ENCODE data around the gene ADGRE1.

The ADGRE1 gene

GRCh38 chr19:6886277-6886897 lies 992 bp upstream of the ADGRE1 start:
- DNase-seq: no peak
- Histone ChIP-seq H3K79me1 (ENCODE audit: low read length) (no peaks in the 10 kb centered on the region), H3K27ac (ENCODE audit: low read depth, low read length) (no peak overlapping the region), H3K4me3 (ENCODE audit: low read length) (no peak overlapping the region), H3K27me3 (ENCODE audit: insufficient read depth, low read length, poor library complexity) (no peaks in the 10 kb centered on the region), H3K23ac (ENCODE audit: low read length) (no peak overlapping the region), H2AK5ac (ENCODE audit: low read length) (no peak overlapping the region), H3K4me2 (ENCODE audit: low read length) (no peak overlapping the region), H3K18ac (ENCODE audit: low read length) (no peak overlapping the region), H4K5ac (ENCODE audit: low read length) (no peak overlapping the region), H2BK15ac (replicated peaks; ENCODE audit: low read depth) (no peak overlapping the region), H3K79me2 (ENCODE audit: control insufficient read depth, insufficient read depth, low read length) (no peaks in the 10 kb centered on the region), H3K56ac (ENCODE audit: low read length) (no peak overlapping the region), H2BK5ac (ENCODE audit: low read length) (no peak overlapping the region), H3K9ac (ENCODE audit: low read length) (no peak overlapping the region), H2BK120ac (ENCODE audit: low read depth, low read length) (no peak overlapping the region), H3K4me1 (ENCODE audit: control insufficient read depth, low read depth, low read length) (no peaks in the 10 kb centered on the region), H3K36me3 (ENCODE audit: control insufficient read depth, insufficient read depth, low read length) (no peaks in the 10 kb centered on the region), H4K8ac (ENCODE audit: low read depth, low read length) (no peak overlapping the region), H3K4ac (ENCODE audit: low read depth, low read length) (no peak overlapping the region)
- no CpG with 5 or more reads among the region's 7 CpGs for WGBS (ENCODE audit: extremely low coverage, insufficient coverage, low lambda C conversion rate)

- Histone ChIP-seq H3K27me3 (ENCODE audit: insufficient read depth, low read length, poor library complexity) (no peaks in the 10 kb centered on the region), H3K79me1 (ENCODE audit: low read length) (no peaks in the 10 kb centered on the region), H3K9ac (ENCODE audit: low read length) (no peak overlapping the region), H4K5ac (ENCODE audit: low read length) (no peak overlapping the region), H3K56ac (ENCODE audit: low read length) (no peak overlapping the region), H2BK15ac (replicated peaks; ENCODE audit: low read depth) (no peak overlapping the region), H3K23ac (ENCODE audit: low read length) (no peak overlapping the region), H2BK5ac (ENCODE audit: low read length) (no peak overlapping the region), H3K4me3 (ENCODE audit: low read length) (no peak overlapping the region), H4K8ac (ENCODE audit: low read depth, low read length) (no peak overlapping the region), H3K79me2 (ENCODE audit: control insufficient read depth, insufficient read depth, low read length) (no peaks in the 10 kb centered on the region), H2AK5ac (ENCODE audit: low read length) (no peak overlapping the region), H2BK120ac (ENCODE audit: low read depth, low read length) (no peak overlapping the region), H3K4ac (ENCODE audit: low read depth, low read length) (no peak overlapping the region), H3K27ac (ENCODE audit: low read depth, low read length) (no peak overlapping the region), H3K18ac (ENCODE audit: low read length) (no peak overlapping the region), H3K4me1 (ENCODE audit: control insufficient read depth, low read depth, low read length) (no peaks in the 10 kb centered on the region), H3K36me3 (ENCODE audit: control insufficient read depth, insufficient read depth, low read length) (no peaks in the 10 kb centered on the region), H3K4me2 (ENCODE audit: low read length) (no peak overlapping the region)
- DNase-seq: no peak
- WGBS (ENCODE audit: extremely low coverage, insufficient coverage, low lambda C conversion rate): 100% methylated on average over 1 of the region's 2 CpGs
These were observed 1.6 kb downstream of the ADGRE1 start for GRCh38 chr19:6888967-6889366.

- H3K4me3 ChIP-seq (ENCODE audit: low read length): no peak overlapping the region
- no peak overlapping the region for H3K4me2 ChIP-seq (ENCODE audit: low read length)
- no peak overlapping the region for H4K8ac ChIP-seq (ENCODE audit: low read depth, low read length)
- H4K5ac ChIP-seq (ENCODE audit: low read length): no peak overlapping the region
- H3K18ac ChIP-seq (ENCODE audit: low read length): no peak overlapping the region
- H3K9ac ChIP-seq (ENCODE audit: low read length): no peak overlapping the region
- no peak overlapping the region for H2BK15ac ChIP-seq (replicated peaks; ENCODE audit: low read depth)
- no peaks in the 10 kb centered on the region for H3K4me1 ChIP-seq (ENCODE audit: control insufficient read depth, low read depth, low read length)
- H2BK5ac ChIP-seq (ENCODE audit: low read length): no peak overlapping the region
- DNase-seq: no peak
- no peaks in the 10 kb centered on the region for H3K27me3 ChIP-seq (ENCODE audit: insufficient read depth, low read length, poor library complexity)
- H3K79me2 ChIP-seq (ENCODE audit: control insufficient read depth, insufficient read depth, low read length): no peaks in the 10 kb centered on the region
- H3K79me1 ChIP-seq (ENCODE audit: low read length): no peaks in the 10 kb centered on the region
- no peak overlapping the region for H3K27ac ChIP-seq (ENCODE audit: low read depth, low read length)
- no CpG with 5 or more reads among the region's 3 CpGs for WGBS (ENCODE audit: extremely low coverage, insufficient coverage, low lambda C conversion rate)
- no peak overlapping the region for H3K23ac ChIP-seq (ENCODE audit: low read length)
- H3K36me3 ChIP-seq (ENCODE audit: control insufficient read depth, insufficient read depth, low read length): no peaks in the 10 kb centered on the region
- no peak overlapping the region for H2AK5ac ChIP-seq (ENCODE audit: low read length)
- H3K4ac ChIP-seq (ENCODE audit: low read depth, low read length): no peak overlapping the region
- no peak overlapping the region for H2BK120ac ChIP-seq (ENCODE audit: low read depth, low read length)
- H3K56ac ChIP-seq (ENCODE audit: low read length): no peak overlapping the region
These were observed 3.1 kb downstream of the ADGRE1 start for GRCh38 chr19:6890401-6890913.

- Histone ChIP-seq H3K4me1 (ENCODE audit: control insufficient read depth, low read depth, low read length) (no peaks in the 10 kb centered on the region), H3K4ac (ENCODE audit: low read depth, low read length) (no peak overlapping the region), H3K36me3 (ENCODE audit: control insufficient read depth, insufficient read depth, low read length) (no peaks in the 10 kb centered on the region), H3K27me3 (ENCODE audit: insufficient read depth, low read length, poor library complexity) (no peaks in the 10 kb centered on the region), H3K27ac (ENCODE audit: low read depth, low read length) (no peak overlapping the region), H3K79me1 (ENCODE audit: low read length) (no peaks in the 10 kb centered on the region), H4K8ac (ENCODE audit: low read depth, low read length) (no peak overlapping the region), H3K4me3 (ENCODE audit: low read length) (no peak overlapping the region), H3K56ac (ENCODE audit: low read length) (no peak overlapping the region), H3K18ac (ENCODE audit: low read length) (no peak overlapping the region), H2AK5ac (ENCODE audit: low read length) (no peak overlapping the region), H3K79me2 (ENCODE audit: control insufficient read depth, insufficient read depth, low read length) (no peaks in the 10 kb centered on the region), H2BK15ac (replicated peaks; ENCODE audit: low read depth) (no peak overlapping the region), H3K4me2 (ENCODE audit: low read length) (no peak overlapping the region), H3K9ac (ENCODE audit: low read length) (no peak overlapping the region), H4K5ac (ENCODE audit: low read length) (no peak overlapping the region), H2BK120ac (ENCODE audit: low read depth, low read length) (no peak overlapping the region), H2BK5ac (ENCODE audit: low read length) (no peak overlapping the region), H3K23ac (ENCODE audit: low read length) (no peak overlapping the region)
- no CpG with 5 or more reads among the region's 8 CpGs for WGBS (ENCODE audit: extremely low coverage, insufficient coverage, low lambda C conversion rate)
- no peak for DNase-seq
These were observed 3.6 kb downstream of the ADGRE1 start for GRCh38 chr19:6890938-6891337.

GRCh38 chr19:6891761-6892385 lies 4.5 kb downstream of the ADGRE1 start:
- no peak overlapping the region for H2BK5ac ChIP-seq (ENCODE audit: low read length)
- H3K79me2 ChIP-seq (ENCODE audit: control insufficient read depth, insufficient read depth, low read length): no peaks in the 10 kb centered on the region
- WGBS (ENCODE audit: extremely low coverage, insufficient coverage, low lambda C conversion rate): no CpG with 5 or more reads among the region's 8 CpGs
- no peak overlapping the region for H2AK5ac ChIP-seq (ENCODE audit: low read length)
- no peak overlapping the region for H3K23ac ChIP-seq (ENCODE audit: low read length)
- no peak overlapping the region for H4K5ac ChIP-seq (ENCODE audit: low read length)
- no peaks in the 10 kb centered on the region for H3K36me3 ChIP-seq (ENCODE audit: control insufficient read depth, insufficient read depth, low read length)
- H3K18ac ChIP-seq (ENCODE audit: low read length): no peak overlapping the region
- H3K9ac ChIP-seq (ENCODE audit: low read length): no peak overlapping the region
- H2BK15ac ChIP-seq (replicated peaks; ENCODE audit: low read depth): no peak overlapping the region
- H3K4me3 ChIP-seq (ENCODE audit: low read length): no peak overlapping the region
- no peak overlapping the region for H4K8ac ChIP-seq (ENCODE audit: low read depth, low read length)
- no peak for DNase-seq
- H3K27me3 ChIP-seq (ENCODE audit: insufficient read depth, low read length, poor library complexity): no peaks in the 10 kb centered on the region
- H3K4me2 ChIP-seq (ENCODE audit: low read length): no peak overlapping the region
- no peaks in the 10 kb centered on the region for H3K4me1 ChIP-seq (ENCODE audit: control insufficient read depth, low read depth, low read length)
- no peak overlapping the region for H3K27ac ChIP-seq (ENCODE audit: low read depth, low read length)
- no peak overlapping the region for H3K56ac ChIP-seq (ENCODE audit: low read length)
- no peak overlapping the region for H2BK120ac ChIP-seq (ENCODE audit: low read depth, low read length)
- no peaks in the 10 kb centered on the region for H3K79me1 ChIP-seq (ENCODE audit: low read length)
- no peak overlapping the region for H3K4ac ChIP-seq (ENCODE audit: low read depth, low read length)

- H2BK5ac ChIP-seq (ENCODE audit: low read length): no peak overlapping the region
- no peak overlapping the region for H4K5ac ChIP-seq (ENCODE audit: low read length)
- no peak overlapping the region for H3K56ac ChIP-seq (ENCODE audit: low read length)
- no peaks in the 10 kb centered on the region for H3K4me1 ChIP-seq (ENCODE audit: control insufficient read depth, low read depth, low read length)
- no CpG with 5 or more reads among the region's 1 CpG for WGBS (ENCODE audit: extremely low coverage, insufficient coverage, low lambda C conversion rate)
- no peak overlapping the region for H3K4me3 ChIP-seq (ENCODE audit: low read length)
- H3K79me2 ChIP-seq (ENCODE audit: control insufficient read depth, insufficient read depth, low read length): no peaks in the 10 kb centered on the region
- H3K27me3 ChIP-seq (ENCODE audit: insufficient read depth, low read length, poor library complexity): no peaks in the 10 kb centered on the region
- H3K36me3 ChIP-seq (ENCODE audit: control insufficient read depth, insufficient read depth, low read length): no peaks in the 10 kb centered on the region
- H2BK15ac ChIP-seq (replicated peaks; ENCODE audit: low read depth): no peak overlapping the region
- no peak overlapping the region for H3K27ac ChIP-seq (ENCODE audit: low read depth, low read length)
- H4K8ac ChIP-seq (ENCODE audit: low read depth, low read length): no peak overlapping the region
- H3K23ac ChIP-seq (ENCODE audit: low read length): no peak overlapping the region
- H2BK120ac ChIP-seq (ENCODE audit: low read depth, low read length): no peak overlapping the region
- no peaks in the 10 kb centered on the region for H3K79me1 ChIP-seq (ENCODE audit: low read length)
- no peak for DNase-seq
- no peak overlapping the region for H3K4ac ChIP-seq (ENCODE audit: low read depth, low read length)
- no peak overlapping the region for H3K18ac ChIP-seq (ENCODE audit: low read length)
- no peak overlapping the region for H3K4me2 ChIP-seq (ENCODE audit: low read length)
- H3K9ac ChIP-seq (ENCODE audit: low read length): no peak overlapping the region
- H2AK5ac ChIP-seq (ENCODE audit: low read length): no peak overlapping the region
These were observed 6.9 kb downstream of the ADGRE1 start for GRCh38 chr19:6894313-6894712.
